Measurements from ENCODE around the gene GABRB2.

- TF ChIP-seq CTCF (IDR thresholded peaks at IDR 0.05) (no peak), POLR2A (IDR thresholded peaks at IDR 0.05) (no peak)
These were observed 240.1 kb downstream of the GABRB2 start for GRCh38 chr5:161306351-161306995.

All from heart left ventricle (tissue), 13 donors.